Measurements from ENCODE around the gene RIPOR3. TPM values are rescaled to one million over a fixed set of nuclear protein-coding genes. Genes with fewer than 3 reads are reported as not detected.

RIPOR3 gene
- total and polyA plus RNA-seq, 9 of the 15 experiments (the other 6 are each of a cell fraction or from before 2014, with no cell fraction given): 3.3 to 62.7 (median 21.4) TPM

DNA sequence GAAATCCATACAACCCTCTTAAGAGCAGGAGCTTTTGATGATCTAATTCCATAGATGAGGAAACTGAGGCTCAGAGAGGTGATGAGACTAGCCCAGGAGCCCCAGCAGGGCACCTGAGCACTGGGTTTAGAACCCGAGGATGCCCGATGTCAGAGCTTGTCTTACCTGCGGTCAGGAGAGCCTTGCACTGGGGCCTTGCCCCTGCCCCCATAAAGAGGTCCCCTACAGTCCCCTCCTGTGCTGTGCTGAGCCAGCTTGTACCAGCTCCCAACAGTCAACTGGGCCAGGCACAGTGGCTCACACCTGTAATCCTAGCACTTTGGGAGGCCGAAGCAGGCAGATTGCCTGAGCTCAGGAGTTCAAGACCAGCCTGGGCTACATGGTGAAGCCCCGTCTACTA, 58.6 kb downstream of the RIPOR3 start:
- no peak for DNase-seq (ENCODE audit: extremely low read depth in 1 of 4, low spot score in 3 of 4)
- TF ChIP-seq, protein P1, sequence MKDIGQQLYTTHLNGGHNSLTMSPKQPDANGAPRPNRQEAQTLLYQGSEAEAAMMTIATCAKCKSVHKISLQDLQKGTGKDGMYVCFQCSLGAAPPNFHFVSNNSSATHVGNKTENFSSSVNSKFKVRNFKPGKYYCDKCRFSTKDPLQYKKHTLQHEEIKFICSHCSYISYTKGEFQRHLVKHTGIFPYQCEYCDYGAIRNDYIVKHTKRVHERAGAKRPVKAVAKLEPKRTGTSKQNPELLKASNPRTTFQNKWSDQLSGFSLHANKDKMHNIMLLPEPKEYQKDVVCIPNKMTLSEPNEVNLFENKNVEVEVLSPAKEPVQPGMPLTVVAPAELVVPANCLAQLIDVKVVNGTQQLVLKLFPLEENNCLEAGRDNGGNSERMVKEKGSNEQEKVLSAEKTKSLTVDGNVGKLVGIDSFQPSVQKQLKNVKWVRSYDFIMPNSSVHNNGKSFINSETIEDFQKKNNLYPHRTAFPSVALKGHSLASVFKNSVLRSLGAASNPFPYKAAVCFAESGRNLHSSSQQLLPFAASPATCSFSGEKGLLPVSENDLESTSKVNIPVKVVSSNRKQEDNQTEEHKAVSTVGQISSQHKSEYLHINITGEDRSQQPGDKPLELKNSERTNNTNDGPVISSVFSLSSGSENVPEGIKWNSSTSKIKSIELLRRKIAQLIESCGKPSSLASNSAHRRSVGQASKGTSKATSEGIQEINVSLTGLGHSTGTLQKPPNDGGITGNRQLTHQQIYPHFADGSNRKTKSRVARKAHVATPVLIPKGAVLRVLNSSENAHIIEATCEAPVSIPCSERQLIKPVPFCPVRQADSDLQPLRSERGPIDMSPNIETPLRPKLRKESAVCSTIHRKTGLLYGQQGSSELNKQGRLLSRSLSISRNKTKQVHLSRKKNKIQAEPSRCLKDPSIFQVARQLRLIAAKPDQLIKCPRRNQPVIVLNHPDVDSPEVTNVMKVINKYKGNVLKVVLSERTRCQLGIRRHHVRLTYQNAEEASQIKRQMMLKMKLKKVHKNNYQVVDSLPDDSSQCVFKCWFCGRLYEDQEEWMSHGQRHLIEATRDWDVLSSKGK (CRISPR knock-in tag; IDR thresholded peaks at IDR 0.05): no peak
- TF ChIP-seq IFI16 (CRISPR knock-in tag; IDR thresholded peaks at IDR 0.05): no peak
- TF ChIP-seq JUNB (CRISPR knock-in tag; conservative IDR thresholded peaks at IDR 0.05): no peak
- TF ChIP-seq, protein P2, sequence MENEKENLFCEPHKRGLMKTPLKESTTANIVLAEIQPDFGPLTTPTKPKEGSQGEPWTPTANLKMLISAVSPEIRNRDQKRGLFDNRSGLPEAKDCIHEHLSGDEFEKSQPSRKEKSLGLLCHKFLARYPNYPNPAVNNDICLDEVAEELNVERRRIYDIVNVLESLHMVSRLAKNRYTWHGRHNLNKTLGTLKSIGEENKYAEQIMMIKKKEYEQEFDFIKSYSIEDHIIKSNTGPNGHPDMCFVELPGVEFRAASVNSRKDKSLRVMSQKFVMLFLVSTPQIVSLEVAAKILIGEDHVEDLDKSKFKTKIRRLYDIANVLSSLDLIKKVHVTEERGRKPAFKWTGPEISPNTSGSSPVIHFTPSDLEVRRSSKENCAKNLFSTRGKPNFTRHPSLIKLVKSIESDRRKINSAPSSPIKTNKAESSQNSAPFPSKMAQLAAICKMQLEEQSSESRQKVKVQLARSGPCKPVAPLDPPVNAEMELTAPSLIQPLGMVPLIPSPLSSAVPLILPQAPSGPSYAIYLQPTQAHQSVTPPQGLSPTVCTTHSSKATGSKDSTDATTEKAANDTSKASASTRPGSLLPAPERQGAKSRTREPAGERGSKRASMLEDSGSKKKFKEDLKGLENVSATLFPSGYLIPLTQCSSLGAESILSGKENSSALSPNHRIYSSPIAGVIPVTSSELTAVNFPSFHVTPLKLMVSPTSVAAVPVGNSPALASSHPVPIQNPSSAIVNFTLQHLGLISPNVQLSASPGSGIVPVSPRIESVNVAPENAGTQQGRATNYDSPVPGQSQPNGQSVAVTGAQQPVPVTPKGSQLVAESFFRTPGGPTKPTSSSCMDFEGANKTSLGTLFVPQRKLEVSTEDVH (IDR thresholded peaks at IDR 0.05; ENCODE audit: low read depth, partially characterized antibody): no peak
- no peak for TF ChIP-seq SMAD2 (IDR thresholded peaks at IDR 0.05; ENCODE audit: low read depth, low read length)
- no peak for TF ChIP-seq SP1 (CRISPR knock-in tag; IDR thresholded peaks at IDR 0.05)
- no peak for TF ChIP-seq HSF4 (CRISPR knock-in tag; IDR thresholded peaks at IDR 0.05; ENCODE audit: borderline replicate concordance)
- no peak for TF ChIP-seq HNRNPL (IDR thresholded peaks at IDR 0.05; ENCODE audit: low read depth, low read length)
- no peak for TF ChIP-seq NR1H2 (CRISPR knock-in tag; IDR thresholded peaks at IDR 0.05)
- no peak for TF ChIP-seq ZZZ3 (IDR thresholded peaks at IDR 0.05)
- H3K27me3 ChIP-seq (ENCODE audit: control insufficient read depth in 2 of 2, insufficient read depth in 2 of 2, low read length in 2 of 2): no peaks in the 10 kb centered on the region
- no peak for FAIRE-seq
- H3K9me3 ChIP-seq (replicated peaks; ENCODE audit: control insufficient read depth, insufficient read depth, low read depth, low read length): no peaks in the 10 kb centered on the region
- WGBS (ENCODE audit: insufficient coverage, low coverage, missing lambda C conversion rate): 89% methylated on average over 5 of the region's 5 CpGs
- H3K9ac ChIP-seq (ENCODE audit: insufficient read depth in 1 of 2, low read depth in 2 of 2, low read length in 2 of 2): no peak overlapping the region
- no peak overlapping the region for H3K4me2 ChIP-seq (ENCODE audit: insufficient read depth, low read length)
- in situ Hi-C loops (cut with MboI) (no loop called here), intact Hi-C loops (cut with micrococcal nuclease) (no loop called here)
- POLR2A ChIA-PET: interaction anchor here (0.6 to 1.0 kb wide), 4 partner anchors 67 to 1354 kb away, joined by 3 to 5 read pairs (median 4); partner anchors contain the start of gene PARD6B
- peaks cover 53% of the 10 kb centered on the region for H3K79me2 ChIP-seq (ENCODE audit: control insufficient read depth, insufficient read depth, low read length)
- H3K4me1 ChIP-seq (replicated peaks in 1 of 2; ENCODE audit: control insufficient read depth in 2 of 2, insufficient read depth in 2 of 2, low read length in 2 of 2): peaks cover 15 to 43% of the 10 kb centered on the region in 2 experiments
- no peak for ATAC-seq
- H3K36me3 ChIP-seq (ENCODE audit: control insufficient read depth, insufficient read depth, low read length): peaks cover 35% of the 10 kb centered on the region; the same call in 1 of the 3 replicates
- H4K20me1 ChIP-seq (replicated peaks; ENCODE audit: control insufficient read depth, insufficient read depth, low read length): peaks cover 40% of the 10 kb centered on the region
- no peak overlapping the region for H3K27ac ChIP-seq (ENCODE audit: extremely low read depth, low read depth, low read length)
- no peaks in the 10 kb centered on the region for H3K9me1 ChIP-seq (ENCODE audit: control insufficient read depth, insufficient read depth, low read length)
- H3K4me3 ChIP-seq: no peak overlapping the region
- no peak overlapping the region for H2AFZ ChIP-seq (ENCODE audit: low read depth, low read length)
- BruUV-seq (replicated peaks): no TSS peak
- CTCF ChIA-PET (ENCODE audit: low intra/inter-chr PET ratio): no interaction called here

Data from K562 (cell line).